HG03520 (cell line): ENCODE data around the gene CDR2L.
"Not testable (repeated sequence)": the region's sequence is repeated elsewhere in the genome, so short reads cannot be mapped to it uniquely, and the experiment has no call there.

Experiments used
- ATAC-seq: cut with Tn5 transposase; IDR thresholded peaks from one replicate; pipeline ENCODE4 v1.9.1; 2021; ENCODE audit warnings: mild to moderate bottlenecking, moderate library complexity; ENCODE audit not compliant: unreplicated experiment

CDR2L gene

DNA sequence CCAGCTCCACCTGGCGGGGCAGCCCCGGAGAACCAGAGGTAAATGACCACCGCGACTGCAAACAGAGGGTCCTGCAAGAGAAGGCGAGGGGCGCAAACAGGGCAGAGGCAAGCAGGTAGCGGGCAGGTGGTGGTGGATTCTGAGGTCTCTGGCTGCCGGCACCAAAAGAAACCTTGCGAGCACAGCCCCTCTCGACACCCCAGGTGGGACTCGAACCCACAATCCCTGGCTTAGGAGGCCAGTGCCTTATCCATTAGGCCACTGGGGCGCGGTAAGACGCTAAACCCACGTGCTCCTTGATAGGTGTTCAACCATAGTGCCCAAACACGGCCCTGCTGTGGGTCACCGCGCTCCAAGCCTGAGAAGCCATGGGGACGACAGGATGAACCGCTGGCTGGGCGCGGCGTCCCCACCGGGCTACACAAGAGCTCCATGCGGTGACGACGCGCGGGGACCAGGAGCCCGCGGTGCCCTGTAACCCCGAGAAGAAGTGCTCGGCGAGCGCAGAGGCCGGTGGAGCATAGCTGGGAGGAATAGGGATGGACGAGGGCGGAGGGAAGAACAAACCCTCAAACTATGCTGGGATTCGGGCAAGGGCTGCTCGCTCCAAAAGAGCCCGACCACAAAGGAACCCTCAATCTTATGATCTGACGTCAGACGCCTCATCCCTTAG is 46.9 kb downstream of the CDR2L start:
- ATAC-seq = peak; percentile 48

- no peak for ATAC-seq
Measured at GRCh38 chr17:75036643-75037268, 49.3 kb downstream of the CDR2L start.

GRCh38 chr17:75039238-75039637 is 51.8 kb downstream of the CDR2L start:
- no peak for ATAC-seq

GRCh38 chr17:75041656-75042280 is 54.3 kb downstream of the CDR2L start:
- no peak for ATAC-seq

- not testable (repeated sequence) for ATAC-seq
Measured at GRCh38 chr17:75043789-75044188, 56.4 kb downstream of the CDR2L start.

- ATAC-seq = no peak
Measured at GRCh38 chr17:75044716-75045115, 57.3 kb downstream of the CDR2L start.

GRCh38 chr17:75045946-75046406 is 58.5 kb downstream of the CDR2L start:
- ATAC-seq = not testable (repeated sequence)

DNA sequence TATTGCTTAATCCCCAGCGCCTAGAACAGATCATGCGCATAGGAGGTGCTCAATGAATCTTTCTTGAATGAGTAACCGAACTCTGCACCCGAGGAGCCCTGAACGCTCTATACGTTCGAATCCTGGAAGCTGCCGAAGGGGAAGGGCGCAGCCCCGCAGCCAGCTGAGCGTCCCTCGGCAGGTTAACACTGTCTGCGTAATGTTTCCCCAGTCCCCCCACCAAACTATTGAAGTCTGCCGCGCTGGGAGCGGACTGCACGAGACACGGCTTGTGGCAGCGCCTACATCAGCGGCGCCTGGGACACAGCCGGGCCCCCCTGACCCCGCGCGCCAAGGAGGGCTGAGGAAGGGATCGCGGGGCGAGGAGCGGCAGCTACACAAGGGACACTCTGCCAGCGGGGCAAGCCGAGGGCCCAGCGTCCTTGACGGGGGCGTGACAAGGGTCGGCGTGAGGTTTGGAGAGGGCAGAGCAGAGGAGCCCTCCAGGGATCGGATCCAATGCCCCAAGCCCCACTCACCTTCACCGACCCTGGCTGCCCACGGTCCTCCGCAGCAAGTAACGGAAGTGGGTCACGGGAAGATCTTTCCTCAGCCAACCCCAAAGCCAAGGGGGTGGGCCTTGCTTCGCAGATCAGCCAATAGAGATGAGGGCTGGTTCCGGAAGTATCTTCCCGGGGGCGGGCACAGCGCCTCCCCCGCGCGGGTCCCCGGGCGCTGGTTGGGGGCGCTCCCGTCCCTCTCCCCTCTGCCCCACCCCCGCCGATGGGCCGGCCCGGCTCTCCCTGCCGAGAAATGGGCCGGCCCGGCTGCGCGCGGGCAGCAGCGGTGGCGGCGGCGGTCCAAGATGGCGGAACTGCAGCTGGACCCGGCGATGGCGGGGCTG is 59.2 kb downstream of the CDR2L start, which contains the start of the genes ATP5PD and KCTD2:
Gene ATP5PD, minus strand, starts transcription at position 563 of the 883 bp plus-strand sequence. CDS start 4,319 bp downstream, outside the sequence.
Gene KCTD2, plus strand, starts transcription at position 819 of the 883 bp plus-strand sequence. Its CDS starts 26 bp downstream, at position 845.
- ATAC-seq = peak; percentile 89

DNA sequence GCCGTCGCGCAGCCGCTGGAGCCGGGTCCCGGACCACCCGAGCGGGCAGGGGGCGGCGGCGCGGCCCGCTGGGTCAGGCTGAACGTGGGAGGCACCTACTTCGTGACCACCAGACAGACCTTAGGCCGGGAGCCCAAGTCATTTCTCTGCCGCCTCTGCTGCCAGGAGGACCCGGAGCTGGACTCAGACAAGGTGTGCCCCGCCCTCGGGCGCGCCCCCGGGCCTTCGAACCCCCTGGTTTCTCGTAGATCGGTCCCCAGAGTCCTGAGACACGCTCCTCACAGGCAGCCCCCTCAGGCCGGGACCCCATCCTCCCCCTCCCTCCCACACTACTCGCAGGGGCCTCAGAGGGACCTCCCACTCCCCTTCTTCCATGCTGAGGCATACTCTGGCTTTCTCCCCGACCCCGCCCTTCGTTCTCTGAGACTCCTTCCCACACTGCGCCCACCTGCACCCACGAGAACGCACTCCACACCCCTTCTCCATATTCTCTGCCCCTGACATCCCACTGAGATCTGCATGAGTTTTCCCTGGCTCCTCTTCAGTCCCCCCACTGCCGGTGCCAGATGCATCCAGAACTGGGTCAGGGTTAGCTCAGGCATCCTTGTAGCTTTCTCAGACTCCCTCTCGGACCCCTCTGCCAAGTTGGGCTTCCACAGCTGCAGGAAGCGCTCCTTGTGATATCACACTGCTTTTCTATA is 60.1 kb downstream of the CDR2L start:
- ATAC-seq = peak; percentile 6

- no peak for ATAC-seq
Measured at GRCh38 chr17:75048249-75048878, 60.9 kb downstream of the CDR2L start.

- ATAC-seq = no peak
Measured at GRCh38 chr17:75049057-75049456, 61.6 kb downstream of the CDR2L start.

DNA sequence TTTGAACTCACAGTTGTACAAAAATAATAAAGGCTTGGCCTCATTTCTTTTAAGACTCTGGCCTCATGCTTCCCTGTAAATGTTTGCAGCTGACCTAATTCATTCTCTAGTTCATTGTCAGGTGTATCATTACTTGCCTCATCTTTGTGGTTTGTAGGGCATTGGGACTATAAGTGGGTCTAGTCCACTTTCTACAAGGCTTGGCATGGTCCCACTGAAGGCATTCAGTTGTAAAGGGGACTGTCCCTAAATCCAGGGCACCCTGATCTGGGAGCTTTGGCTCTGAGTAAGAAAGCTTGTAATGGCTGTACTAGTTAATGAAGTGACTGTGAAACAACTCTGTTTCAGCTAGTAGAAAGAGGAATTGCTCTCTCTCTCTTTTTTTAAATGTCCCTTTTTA is 62.3 kb downstream of the CDR2L start:
- ATAC-seq = no peak

DNA sequence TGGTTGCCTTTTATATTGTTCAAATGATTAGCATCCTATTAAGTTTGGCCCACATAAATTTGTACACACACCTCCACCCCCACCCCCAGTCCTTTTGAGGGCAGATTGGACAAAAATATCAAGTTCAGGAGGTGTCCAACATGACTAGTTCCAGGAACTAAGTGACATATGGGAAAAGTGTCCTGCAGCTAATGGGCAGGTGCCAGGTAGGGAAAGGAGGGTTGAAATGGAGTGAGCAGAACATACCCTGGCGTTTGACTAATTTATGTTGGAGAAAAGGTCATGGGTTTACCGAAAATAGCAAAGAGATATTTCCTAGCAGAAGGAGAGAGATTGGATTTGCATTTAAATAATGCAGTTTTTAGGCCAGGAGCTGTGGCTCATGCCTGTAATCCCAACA is 64.5 kb downstream of the CDR2L start:
- ATAC-seq = no peak
